Amygdala (tissue), 56 donors: ENCODE measurements around the gene CNST.
A peak's percentile ranks its signal among the peaks of the same experiment; 100 is the strongest.
"Not testable (repeated sequence)": the region's sequence is repeated elsewhere in the genome, so short reads cannot be mapped to it uniquely, and the experiment has no call there.

Experiments
- DNase-seq, 56 donors: peaks; one replicate each; lab custom pipeline; 2025; lab: John Stamatoyannopoulos, UW

Gene CNST

DNA sequence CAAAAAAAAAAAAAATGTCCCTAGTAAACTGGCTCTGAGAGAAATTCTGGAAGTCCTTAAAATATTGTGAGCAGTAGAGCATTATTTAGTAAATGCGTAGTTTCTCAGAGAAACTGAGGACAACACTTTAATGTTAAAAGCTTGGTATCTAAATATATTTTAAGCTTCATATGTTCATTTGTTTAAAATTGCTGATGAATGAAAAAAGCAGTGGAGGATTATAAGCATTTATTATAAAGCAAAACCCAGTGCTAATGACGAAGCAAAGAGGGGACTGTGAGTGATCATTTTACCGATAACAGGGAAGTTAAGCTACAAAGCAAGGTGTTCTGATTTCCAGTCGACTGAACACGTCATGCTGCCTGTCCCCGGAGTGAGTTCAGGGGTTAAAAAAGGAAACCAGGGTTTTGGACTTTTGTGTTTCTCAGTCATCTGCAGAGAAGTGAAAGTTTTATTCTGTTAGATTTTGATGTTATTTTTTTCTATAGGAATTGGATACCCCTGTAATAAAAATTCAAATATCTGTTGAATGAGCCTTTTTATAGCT, 93.4 kb downstream of the CNST start:
- DNase-seq = no peak

DNA sequence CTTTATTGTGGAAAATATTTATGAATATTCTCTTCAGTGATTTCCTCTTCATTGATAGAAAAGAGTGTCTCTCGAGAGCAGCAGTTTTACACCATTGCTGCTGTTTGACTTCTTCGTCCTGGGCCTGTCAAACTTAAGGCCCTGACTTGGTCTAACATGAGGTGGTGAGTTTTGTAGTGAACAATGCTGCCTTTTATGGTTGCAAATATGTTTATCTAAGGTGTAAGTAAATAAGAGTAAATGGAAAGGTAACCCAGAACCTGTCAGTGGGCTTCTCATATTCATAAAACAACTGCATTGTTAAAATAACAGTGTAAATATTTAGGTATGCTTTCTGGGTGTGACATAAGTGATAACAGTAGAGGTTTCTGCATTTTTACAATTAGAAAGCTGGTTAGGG, 95.2 kb downstream of the CNST start:
- DNase-seq = no peak

DNA sequence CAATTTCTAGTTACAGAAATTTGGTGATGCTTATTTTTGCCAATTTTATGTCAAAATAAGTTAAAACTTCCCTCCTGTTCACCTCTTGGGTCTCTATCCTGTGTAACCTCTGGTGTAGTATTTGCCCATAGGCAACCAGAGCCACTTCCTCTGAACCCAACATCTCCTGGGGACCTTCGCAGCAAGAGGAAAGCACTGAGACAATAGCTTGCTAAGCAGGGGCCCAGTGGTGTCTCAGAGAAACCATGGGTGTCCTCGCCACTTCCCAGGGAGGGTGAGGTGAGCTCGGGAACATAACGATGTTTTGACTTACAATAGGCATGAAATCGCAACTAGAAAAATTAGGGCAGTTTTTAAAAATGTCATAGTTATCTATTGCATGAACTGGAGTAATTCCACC, 101.5 kb downstream of the CNST start:
- no peak for DNase-seq

DNA sequence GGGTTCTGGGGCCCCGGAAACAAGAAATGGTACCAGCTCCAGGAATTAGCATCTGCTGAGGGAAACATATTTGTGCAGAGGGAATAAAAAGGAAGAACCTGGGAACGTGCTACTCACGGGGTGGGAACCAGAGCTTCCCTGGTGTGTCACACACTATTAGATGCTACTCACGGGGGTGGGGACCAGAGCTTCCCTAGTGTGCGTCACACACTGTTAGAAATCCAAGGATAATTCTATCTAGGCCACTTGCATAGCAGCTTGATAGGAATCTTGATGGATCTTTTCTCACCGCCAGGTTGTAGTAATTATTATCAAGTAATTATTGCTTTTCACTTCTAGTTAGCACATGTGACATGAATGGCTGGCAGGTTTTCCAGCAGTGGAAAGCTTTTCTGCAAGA, 103.4 kb downstream of the CNST start:
- no peak for DNase-seq

DNA sequence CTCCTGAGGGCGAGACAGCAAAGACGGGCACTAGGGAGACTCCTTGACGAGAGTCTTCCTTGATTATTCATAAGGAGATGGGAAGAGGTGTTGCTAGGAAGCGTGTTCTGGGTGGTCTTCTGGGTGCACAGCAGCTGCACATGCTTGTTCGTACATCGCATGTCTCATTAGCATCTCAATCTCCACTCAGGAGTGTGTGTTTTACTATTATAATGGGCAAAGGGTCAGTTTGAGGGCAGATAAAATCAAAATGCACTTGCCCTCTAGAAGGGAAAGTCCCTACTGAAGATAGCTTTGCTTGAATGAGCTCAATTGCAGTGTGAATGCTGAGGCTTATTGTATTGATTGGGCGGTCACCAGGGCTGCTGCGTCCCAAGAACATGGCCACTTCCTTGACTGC, 107.8 kb downstream of the CNST start:
- no peak for DNase-seq

DNA sequence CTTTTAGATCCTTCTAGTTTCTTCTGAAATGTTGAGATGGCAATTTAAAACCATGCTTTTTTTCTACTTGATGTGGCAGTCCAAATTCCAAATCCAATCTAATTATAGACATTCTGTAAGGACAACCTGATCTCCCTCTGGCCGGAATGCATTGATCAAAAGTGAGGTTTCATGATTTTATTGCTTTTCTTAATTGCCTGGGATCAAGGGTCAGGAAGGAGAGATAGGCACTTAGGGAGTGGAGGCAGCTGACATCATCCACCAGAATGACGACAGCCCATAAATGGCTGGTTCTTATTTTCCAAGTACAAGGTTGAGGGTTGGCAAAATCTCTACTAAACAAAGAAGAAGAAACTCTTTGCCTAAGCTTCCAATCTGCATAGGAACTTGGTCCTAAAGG, 111.6 kb downstream of the CNST start:
- no peak for DNase-seq

DNA sequence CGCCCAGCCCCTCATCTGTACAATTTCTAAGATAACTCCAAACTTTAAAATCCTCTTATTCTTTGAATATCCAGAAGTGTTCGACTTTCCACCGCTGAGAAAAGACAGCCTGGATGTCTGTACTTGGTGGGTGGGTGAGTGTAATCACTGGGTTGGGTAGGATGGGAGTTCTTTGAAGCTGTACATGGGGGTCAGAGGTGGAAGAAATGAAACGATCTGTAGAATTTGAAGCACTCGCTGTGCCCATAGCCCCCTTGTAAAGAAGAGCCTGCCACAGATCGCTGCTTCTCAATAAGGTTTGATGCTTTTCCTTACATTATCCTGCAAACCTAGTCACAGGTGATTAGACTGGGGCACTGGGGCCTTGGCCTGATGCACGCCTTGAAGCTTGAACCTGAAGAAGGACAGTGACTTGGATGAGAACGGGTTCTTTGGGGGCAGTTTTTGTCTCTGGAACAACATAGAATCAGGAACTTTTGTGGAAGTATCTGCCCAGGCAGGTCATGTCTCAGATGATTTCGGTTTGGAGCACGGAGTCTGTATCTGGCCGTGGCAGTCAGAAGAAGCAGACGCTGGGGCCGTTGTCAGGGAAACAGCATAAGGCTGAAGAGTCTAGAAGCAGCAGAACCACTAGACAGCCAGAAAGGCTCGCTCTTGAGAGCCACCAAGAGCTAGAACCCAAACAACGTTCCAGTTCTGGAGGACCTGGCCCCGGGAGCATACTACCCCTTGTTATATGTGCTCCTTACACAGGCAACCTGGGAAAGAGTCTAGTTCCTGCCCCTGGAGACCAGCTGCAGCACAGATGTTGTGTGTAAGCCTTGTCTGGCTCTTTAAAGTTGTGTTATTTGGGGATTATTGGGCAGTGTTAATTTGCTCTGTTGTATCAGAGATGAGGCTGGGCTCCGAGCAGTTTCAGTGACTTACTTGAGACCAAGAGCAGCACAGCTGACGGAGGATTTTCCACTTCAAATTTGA, 112.8 kb downstream of the CNST start:
- DNase-seq = peak in 4 of 56 donors; percentile 7 to 21 (median 14)

DNA sequence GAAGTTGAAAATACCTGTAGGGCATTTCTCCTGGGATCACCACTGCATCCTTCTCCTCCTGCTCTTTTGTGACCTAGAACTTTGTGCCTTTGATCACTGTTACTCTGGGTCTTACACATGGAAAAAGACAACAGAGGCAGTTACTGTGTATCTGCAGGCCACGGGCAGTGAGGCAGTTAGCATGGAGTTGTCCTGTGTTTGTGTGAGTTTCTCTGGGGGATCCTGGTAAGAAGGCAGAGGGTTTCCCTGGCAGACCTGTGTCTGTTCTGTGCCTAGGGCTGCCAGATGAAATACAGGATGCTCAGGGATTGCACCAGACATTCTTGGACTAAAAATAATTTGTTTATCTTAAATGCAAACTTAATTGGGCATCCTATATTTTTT, 113.5 kb downstream of the CNST start:
- no peak for DNase-seq

DNA sequence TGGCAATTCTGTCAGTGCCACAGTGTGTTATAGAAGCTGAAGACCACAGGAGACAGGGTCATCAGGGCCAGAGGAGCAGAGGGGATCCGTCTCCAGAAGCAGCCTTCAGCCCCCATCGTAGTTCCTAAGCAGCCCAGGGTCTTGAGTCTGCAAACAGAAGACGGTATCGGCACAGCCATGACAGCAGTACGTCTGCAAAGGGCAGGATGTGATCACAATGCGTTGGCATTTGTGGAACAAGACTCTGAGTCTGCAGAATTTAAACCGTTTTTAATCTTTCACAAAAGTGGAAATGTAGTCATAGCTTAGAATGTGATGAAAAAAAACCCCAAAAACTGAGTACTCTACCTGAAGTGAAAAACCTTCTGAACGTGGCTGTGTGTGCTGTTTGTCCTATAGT, 113.9 kb downstream of the CNST start:
- no peak for DNase-seq

DNA sequence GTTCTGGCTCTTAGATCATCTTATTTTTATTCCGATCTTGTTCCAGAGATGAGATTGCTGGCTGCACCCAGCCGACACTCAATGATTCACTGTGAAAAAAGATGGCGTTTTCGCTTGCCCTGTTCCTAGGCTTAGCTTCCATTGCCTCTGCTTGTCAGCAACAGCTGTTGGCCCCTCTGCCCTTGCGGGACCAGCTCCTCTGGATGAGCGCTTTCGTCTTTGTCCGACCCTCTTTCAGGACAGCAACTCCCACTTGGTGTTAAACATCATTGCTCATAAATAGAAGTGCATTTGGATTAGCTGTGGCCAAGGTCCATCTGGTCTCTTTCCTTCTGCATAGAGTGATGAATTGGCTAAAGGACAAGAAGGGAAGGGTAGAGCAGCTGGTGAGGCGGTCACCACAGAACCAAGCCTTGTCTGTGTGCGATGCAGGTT, 114.5 kb downstream of the CNST start:
- DNase-seq = peak in 4 of 56 donors; percentile 8 to 26 (median 19)

DNA sequence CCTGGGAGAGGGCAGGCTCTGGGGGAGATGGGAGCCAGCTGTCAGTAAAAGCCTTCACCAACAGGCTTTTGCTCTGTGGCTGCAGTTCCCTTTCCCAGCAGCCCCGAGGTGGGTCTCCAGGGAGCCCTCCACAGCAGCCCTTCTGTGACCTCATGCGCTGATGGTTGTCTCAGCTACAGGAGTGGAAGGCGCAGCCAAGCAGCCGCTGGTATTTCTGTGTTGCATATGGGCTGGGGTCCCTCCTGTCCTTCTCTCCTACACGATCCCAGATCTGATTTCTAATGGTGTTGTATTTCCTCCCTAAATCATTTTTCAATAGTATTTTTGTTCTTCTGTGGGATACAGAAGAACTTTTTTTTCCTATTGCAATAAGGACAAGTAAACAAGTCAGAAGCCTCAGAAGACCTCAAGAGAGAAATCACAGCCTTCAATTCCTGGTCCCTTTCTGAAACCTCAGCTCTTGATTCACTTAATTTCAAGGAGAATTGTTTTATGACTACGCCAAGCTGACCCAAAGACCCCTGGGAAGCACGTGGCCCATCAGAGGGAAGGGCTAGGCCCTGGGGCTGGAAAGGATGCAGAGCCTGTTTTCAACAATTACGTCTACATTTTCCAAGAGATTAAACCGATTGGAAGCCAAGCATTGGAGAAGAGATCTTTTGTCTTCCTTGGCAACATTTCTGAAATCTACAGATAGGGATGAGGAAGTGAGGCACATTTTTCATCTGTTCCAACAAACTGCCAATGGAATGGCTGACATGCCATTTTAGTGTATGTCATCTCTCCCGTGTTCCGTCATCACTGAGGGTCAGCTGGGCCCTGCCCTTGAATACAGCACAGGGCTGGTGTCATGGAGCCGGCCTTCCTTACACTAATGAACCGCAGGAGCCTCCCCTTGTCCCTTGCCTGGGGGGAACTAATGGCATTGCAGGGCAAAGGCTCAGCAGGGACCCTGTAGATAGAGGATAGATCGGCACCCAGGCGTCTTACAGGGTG, 115.9 kb downstream of the CNST start:
- no peak for DNase-seq

DNA sequence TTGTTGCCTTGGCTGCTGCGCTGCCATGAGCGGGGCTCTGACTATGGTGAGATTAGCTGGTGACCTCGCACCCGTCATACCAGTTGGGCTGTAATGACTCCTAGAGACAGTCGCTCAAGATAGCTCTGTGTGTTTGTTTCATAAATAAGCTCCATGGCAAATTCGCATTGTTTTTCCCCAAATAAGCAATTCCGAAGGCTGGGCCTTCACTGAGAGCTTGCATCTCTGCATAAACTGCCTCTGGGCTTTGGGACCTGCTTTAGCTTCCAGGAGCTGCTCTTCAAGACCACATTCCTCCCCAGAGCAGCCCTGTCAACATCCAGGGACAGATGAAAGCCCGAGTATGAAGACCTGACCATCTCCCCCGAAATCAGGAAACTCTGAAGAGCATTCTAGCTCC, 117.3 kb downstream of the CNST start:
- DNase-seq = no peak

DNA sequence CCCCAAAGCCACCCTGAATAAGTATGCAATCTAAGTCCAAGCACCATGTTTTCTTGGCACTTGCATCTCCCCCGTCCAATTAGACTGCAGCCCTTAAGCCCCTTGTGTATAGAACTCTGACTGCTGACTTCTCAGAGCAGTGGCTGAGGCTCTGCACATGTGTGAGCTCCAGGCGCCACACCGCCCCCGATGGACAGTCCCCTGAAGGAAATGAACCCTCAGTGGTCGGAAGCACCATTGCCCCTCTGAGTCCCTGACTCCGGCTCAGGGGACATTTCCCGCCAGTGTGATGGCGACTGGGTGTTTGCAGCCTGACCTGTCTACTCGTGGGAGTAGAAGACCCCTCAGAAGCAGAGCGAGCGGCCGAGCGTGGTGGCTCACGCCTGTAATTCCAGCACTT, 120.7 kb downstream of the CNST start:
- no peak for DNase-seq

DNA sequence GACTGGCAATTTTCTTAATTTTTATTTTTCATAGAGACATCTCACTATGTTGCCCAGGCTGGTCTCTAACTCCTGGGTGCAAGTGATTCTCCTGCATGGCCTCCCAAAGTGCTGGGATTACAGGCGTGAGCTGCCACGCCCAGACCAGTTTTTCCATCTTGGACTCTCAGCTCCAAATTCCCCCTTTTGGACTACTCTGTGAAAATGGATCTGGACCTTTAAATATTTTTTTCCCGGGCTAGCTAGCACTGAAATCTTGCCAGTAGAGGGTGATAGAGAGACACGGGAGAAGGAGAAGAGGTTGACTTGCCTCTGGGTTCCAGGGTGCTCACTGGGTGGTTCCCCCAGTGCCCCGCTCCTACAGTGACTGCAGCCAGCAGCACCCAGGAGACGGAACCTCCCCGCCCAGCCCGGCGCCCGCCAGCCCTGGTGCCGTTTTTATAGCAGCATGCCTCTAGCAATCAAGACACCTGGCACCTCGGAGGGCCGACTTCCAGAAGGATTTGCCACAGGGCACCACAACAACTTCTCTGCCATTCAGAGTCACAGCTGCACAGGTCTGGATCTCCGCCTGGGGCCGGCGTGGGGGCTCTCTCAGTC, 123.3 kb downstream of the CNST start:
- peak in 31 of 56 donors; percentile 10 to 71 (median 31) for DNase-seq

DNA sequence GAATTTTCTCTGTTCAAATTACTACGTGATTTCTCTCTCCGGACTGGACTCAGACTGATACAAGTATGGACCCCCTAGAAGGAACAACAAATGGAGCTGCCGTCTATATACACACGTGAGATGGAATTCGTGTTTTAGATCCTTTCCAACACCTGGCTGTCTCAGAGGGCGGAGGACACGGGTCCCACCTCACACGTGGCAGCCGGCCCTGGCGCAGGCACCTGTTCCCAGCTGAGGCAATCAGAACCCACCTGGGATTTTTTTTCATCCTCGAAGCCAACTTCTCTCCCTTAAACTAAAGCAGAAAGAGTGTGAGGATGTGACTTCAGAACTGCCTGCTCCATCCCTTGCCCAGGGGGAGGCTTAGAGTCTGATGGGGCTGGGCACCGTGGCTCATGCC, 123.8 kb downstream of the CNST start:
- DNase-seq = no peak

DNA sequence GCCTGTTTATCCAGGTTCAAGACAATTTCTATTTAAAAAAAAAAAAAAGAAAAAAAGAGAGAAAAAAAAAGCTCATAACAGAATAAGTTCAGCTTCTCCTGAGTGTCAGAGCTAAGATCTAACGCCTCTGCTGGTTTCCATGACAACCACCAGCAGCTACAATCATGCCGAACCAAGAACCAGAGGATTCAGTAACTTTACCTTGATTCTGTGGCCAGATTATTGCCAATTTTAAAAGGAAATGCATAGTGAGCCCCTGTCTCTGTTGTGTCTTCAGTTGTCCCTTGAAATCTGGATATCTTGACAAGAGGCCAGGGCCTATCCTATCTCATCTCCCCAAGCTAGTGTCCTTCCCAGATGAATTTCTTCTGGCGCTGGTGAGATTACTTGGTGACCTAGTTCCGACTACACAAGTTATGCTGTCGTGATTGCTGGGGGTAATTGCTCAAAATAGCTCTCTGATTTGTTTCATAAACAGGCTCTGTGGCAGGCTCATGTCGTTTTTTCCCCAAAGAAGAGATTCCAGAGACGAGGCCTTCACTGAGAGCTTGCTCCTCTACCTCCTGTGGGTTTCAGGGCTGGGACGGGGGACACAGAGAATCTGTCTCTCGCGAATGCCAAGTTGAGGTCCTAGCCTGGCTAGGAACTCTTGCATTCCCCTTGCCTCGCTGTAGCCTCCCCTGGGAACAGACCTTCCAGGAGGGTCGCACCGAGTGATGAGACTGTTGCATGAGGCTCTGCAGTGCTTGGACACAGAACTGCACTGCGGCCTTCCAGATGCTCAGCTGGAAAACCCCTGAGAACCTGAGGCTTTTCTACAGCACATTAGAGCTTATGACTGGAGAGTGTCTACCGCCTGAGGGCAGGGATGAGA, 125.6 kb downstream of the CNST start:
- peak in 5 of 56 donors; percentile 10 to 67 (median 22) for DNase-seq

DNA sequence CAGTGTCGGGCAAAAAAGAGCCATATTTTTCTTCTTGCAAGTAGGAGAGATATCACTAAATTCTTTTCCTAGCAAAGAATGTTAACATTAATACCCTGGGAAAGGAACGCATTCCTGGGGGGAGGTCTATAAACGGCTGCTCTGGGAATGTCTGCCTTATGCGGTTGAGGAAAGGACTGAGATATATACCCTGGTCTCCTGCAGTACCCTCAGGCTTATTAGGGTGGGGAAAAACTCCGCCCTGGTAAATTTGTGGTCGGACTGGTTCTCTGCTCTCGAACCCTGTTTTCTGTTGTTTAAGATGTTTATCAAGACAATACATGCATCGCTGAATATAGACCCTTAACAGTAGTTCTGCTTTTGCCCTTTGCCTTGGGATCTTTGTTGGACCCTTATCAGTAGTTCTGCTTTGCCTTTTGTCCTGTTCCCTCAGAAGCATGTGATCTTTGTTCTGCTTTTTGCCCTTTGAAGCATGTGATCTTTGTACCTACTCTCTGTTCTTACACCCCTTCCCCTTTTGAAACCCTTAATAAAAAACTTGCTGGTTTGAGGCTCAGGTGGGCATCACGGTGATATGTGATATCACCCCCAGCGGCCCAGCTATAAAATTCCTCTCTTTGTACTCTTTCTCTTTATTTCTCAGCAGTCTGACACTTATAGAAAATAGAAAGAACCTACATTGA, 128.1 kb downstream of the CNST start:
- DNase-seq = not testable (repeated sequence)

DNA sequence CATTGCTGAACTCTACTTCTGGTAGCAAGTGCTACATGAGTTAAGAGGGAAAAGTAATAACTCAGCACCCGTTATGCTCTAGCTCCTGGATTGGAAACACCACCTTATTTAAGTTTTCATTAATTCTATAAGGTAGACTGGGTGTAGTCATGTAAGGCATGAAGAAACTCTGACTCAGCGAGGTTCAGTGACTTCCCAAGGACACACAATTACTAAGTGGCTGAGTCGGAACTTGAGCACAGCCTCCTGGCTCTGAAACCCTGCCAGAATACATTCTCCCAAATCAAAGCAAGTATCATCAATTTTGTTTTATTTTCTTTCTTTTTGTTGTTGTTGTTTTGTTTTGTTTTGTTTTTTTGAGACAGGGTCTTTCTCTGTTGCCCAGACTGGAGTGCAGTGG, 128.9 kb downstream of the CNST start:
- DNase-seq = no peak

DNA sequence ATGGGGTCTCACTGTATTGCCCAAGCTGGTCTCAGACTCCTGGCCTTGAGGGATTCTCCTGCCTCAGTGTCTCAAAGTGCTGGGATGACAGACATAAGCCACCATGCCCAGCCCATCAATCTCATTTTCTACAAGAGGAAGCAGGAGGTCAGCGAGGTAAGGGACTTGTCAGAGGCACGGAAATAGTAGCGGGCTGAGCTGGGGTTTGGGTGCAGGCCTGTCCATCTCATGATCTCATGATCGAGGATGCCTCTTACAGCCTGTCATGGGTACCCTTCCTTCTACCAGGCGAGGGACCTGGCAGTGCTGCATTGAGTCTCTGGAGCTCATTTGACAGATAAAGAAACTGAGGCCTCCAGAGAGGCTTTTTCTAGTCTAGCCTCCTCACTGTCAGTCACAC, 129.4 kb downstream of the CNST start:
- no peak for DNase-seq
